HG02623 (cell line): ENCODE data around the gene IHH.

Source experiments
- ATAC-seq: cut with Tn5 transposase; IDR thresholded peaks from one replicate; pipeline ENCODE4 v1.9.1; 2021; ENCODE audit warnings: moderate library complexity; ENCODE audit not compliant: unreplicated experiment

IHH gene

GRCh38 chr2:219041252-219041651 lies 19.5 kb downstream of the IHH start, which contains the start of gene CFAP65:
TSS of gene CFAP65 (minus strand) at chr2:219041516. CDS start at chr2:219039048, 2,468 bp downstream.
- no peak for ATAC-seq

DNA sequence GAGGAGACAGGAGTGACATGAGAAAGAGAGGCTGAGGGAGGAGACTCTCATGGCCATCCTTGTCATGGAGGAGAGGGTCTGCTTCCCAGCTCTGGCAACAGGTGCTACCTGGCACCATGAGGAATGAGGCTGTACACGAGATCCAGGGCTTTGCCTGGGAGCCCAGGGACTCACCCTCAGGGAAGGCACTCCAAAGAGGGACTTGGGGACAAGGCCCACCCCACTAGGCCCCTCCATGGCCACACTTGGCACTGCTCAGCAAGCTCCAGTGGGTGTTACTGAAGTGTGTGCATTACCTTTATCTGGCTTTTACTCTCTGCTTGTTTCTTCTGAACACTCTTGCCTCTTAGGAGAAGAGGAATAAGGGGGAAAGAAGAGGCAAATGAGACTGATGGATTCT lies 22.1 kb downstream of the IHH start:
- no peak for ATAC-seq

GRCh38 chr2:219037783-219038499 lies 22.8 kb downstream of the IHH start:
- no peak for ATAC-seq

- ATAC-seq = no peak
Observed at GRCh38 chr2:219035942-219036341, 24.8 kb downstream of the IHH start.

DNA sequence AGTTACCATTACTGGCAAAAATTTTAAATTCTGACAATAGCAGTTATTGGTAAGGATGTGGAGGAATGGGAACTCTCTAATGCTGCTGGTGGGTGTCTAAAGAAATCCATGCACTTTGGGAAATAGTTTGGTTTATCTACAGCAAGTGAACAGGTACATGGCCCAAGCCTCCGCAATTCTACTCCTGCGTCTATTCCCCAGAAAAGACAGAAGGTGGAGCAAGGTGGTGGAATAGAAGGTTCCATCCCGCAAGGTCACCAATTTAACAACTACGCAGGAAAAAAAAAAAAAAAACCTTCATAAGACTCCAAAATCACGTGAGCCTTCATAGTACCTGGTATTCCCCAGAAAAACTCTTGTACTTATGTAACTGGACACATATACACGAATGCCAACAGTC lies 25.9 kb downstream of the IHH start:
- ATAC-seq = no peak

DNA sequence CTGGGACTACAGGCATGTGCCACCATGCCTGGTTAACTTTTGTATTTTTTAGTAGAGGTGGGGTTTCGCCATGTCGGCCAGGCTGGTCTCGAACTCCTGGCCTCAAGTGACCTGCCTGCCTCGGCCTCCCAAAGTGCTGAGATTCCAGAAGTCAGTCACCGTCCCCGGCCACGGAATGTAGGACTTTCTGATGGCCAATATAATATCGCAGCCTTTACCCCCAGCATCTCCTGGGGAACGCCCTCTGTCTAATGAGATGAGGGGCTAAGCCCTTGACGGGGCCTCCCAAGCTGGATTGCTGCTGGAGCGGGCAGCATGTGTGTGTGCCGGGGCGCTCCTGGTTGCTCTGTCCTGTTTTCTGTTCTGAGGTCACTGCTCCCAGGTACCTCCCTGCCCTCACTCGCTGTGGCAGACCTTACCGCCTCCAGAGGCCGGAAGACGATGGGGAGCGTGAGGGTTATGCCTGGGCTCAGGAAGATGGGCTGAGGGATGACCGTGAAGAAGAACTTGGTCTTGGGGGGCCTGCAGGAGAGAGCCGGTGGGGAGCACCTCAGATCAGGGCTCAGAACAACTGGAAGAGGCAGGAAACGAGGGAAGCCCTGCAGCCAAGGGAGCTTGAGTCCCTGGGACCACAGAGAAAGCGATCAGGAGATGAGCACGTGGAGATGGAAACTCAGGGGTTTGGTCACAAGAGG lies 28.5 kb downstream of the IHH start:
- no peak for ATAC-seq

- ATAC-seq = no peak
Observed at GRCh38 chr2:219031005-219031738, 29.5 kb downstream of the IHH start.

DNA sequence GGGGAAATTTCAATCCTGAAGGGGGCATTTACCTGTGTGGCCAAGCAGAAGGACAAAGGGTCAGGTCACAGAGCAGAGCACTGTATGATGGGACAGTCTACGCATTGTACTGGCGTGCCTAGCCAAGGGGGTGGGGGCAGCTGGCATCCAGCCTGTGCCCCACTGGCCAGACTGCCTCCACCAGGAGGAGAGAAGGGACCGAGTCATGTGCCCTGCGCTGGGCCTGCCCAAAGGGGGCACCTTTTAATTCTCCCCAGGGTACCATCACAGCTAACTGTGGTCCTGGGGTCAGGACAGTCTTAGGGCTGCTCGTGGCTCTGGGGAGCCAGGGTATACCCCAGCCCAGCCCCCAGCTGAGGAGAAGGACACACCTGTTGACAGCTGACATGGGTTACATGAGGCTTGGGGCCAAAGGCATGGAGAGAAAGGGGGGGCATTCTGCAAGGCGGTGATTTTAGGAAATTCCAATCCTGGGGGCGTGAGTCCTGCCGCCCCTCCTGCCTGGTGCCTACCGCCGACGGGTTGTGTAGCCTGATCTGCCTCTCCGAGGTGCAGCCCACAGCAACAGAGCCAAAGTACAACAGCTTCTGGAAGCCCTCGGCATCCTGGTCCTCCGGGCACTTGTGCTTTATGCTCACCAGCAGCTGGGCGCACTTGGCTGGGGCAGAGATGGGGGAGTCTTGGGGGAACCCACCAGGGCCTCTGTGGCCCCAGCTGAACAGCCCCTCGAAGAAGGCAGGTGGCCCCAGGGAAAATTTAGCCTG lies 30.4 kb downstream of the IHH start:
- no peak for ATAC-seq

DNA sequence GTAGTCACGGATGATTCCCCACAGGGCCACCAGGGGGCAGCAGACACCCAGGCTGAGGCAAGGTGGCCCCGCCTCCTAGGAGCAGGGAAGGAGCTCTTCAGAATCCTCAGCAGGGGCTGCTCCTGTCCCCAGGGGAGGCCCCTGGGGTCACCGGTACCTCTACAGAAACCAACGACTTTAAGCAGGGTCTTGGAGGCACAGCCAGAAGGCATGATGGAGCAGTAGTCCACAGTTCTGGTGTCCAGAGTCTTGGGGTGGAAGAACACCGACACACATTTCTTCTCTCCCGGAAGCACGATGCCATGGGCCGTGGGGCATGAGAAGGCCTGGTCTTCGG lies 30.9 kb downstream of the IHH start:
- ATAC-seq = peak; percentile 72

DNA sequence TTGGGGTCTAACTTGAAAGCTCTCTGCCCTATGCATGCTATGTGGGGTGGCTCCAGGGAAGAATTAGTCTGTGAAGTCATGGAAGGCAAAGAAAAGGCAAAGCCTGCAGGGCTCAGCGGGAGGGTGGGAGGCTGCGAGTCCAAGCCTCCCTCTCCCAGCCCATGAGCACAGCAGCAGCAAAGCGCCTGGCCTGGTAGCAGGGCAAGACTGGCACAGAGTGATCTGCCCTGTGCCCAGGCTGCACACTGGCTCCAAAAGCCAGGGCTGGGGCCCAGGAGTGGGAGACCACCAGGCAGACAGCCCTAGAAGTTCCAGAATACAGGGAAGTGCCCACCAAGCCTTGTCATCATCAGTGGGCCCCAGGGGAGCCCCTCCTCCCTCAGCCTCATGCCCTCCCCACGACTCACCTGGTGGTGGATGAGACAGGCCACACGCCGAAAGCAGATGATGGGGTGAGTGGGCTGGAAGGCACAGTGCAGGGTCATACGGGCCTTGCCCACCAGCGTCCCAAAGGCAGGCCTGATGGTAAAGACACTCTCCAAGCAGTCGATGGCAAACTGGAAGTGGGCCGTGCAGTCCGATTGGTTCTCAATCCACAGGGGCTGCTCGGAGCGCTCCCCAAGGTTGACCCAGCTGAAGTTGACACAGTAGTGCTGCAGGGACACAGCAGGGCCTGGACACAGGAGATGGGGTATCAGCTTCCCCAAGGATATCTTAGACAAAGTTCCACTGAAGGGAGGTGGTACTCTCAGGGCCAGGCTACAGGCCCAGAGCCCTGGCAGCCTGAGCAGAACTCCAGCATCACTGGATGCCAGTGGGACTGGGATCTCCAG lies 31.5 kb downstream of the IHH start:
- peak; percentile 14 for ATAC-seq

DNA sequence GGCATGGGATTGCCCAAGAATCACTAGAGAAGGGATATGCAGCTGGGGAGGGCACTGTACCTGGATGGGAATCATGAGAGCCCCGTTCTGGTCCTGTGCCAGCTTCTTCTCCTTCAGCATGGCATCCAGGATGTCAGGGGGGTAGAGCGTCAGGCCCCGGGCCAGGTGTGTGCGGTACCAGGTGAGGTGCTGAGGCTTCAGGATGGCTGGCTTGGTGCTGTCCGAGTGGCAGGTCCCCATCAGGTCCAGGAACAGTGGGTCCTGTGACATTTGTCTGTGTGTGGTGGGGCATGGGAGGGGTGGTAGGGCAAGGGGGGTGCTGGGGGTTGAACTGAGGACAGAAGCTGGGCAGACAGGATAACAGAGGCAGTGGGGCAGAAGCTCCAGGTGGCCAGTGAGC lies 32.6 kb downstream of the IHH start:
- ATAC-seq = no peak

- no peak for ATAC-seq
Observed at GRCh38 chr2:219027511-219028055, 33.1 kb downstream of the IHH start.

GRCh38 chr2:219026946-219027345 lies 33.8 kb downstream of the IHH start:
- ATAC-seq = no peak

DNA sequence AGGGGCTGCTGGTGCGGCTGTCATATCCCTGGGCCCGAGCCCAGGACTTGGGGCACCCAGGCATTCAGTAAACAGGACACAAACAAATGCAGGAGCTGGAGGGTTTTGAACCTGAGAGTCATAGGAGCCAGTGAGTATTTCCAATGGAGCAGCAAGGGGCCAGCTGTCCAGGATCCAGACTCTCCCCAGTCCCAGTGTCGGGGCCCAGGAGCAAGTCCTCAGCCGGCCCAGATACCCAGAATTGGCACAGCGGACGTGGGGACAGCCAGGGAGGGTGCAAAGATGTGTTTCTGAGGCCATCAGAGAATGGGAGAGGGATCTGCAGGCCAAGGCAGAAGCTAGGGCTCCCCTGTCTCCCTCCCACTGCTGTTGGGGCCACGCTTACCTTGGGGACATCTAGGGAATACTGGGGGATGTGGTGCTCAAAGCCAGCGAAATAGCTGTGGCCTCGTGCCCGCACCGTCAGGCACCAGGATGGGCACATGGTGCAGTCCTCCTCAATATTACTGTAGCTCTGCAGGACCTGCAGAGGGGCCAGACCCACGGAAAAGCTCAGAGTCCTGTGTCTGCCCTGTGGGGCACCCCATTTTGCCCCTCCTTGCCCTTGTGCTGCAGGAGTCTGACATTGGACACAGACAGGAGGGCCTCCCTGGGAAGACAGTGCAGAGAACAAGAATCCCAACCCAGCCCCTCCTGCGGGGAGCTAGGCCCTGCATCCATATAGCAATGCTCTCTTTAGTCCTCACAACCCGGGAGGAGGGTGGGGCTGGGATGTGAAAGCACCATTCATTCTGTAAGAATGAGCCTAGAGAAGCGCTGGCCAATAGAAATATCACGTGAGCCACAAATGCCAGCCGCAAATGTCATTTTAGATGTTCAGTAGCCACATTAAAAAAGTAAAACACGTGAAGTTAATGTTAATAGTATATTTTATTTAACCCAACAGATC lies 34.8 kb downstream of the IHH start:
- no peak for ATAC-seq

DNA sequence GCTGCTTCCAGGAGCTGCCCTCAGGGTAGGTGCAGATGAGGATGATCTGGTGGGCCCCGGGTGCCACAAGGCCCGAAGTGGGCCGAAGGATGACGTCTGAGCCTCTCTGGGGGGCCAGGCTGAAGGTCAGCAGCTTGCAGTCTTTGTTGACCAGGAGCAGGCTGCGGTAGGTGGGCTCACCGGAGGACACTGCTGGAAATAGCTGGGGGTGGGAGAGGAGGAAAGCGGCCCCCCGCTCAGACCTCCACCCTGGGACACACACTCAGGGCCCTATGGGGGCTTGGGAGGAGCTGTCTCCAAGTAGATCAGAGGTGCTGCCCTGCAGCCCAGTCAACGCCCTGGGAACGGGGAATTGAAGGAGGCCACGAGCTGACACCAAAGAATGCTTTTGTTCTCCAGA lies 36.7 kb downstream of the IHH start:
- ATAC-seq = no peak

DNA sequence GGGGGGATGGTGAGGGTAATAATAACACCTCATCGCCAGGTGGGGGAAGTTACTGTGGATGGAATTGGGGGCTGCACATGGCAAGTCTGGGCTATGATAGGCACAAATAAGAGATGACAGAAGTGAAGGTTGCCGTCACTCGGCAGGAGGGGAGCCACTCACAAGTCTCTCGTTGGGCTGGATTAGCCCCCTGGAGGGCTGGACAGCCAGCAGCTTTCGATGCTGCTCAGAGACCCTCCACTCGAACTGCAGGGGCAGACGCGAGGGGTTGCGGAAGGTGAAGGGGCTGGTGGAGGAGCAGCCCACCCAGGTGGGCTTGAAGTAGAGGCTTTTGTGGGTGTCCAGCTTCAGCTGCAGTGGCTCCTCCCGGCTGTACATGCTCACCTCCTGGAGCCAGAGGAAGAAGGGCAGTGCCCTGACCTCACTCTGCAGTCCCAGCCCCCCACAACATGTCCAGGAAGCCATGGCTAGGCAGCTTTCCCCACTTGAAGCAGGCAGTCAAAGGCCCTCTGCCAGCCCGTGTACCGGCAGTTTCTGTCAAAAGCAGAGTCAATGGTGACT lies 37.6 kb downstream of the IHH start:
- no peak for ATAC-seq

DNA sequence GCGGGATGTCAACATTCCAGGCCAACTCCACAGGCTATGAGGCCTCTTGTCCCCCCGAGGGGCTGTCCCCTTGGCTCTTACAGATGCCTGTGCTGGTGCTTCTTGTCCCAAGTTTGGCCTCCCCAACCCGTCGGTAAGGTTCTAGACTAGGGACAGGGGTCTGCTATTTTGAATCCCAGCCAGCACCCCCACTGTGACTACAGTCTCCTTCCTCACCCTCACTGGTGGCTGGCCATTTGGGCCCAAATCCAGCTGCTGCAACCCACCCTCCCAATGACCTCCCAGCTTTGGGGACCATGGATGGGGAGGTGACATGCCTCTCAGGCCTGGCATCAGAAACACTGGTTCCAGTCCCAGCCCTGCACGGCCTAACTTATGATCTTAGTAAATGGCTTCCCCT lies 38.1 kb downstream of the IHH start:
- no peak for ATAC-seq

DNA sequence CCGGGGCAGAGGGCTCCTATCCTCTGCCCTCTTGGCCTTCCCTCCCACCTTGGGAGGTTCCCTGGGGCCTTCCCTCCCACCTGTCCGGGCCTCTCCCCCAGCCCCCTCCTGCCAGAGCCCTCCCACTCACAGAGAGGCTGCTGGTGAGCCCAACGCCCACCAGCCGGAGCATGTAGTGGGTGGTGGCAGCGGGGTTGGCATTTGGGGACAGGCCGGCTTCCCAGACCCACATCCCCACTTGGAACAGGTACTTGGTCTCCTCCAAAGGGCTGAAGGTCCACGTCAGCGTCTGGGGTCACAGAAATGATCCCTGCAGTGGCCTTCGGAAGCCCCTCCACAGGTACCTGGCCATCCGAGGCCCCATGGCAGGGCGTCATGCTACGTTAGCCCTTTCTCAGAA lies 38.7 kb downstream of the IHH start:
- no peak for ATAC-seq

GRCh38 chr2:219021591-219021990 lies 39.1 kb downstream of the IHH start:
- ATAC-seq = no peak
